HS-27A (cell line): ENCODE data around the gene IFT43.

Source experiments
- DNase-seq: peaks from one replicate; pipeline ENCODE4 v3.0.0-alpha.2; 2012; ENCODE audit warnings: low read depth, missing footprints

Gene IFT43

DNA sequence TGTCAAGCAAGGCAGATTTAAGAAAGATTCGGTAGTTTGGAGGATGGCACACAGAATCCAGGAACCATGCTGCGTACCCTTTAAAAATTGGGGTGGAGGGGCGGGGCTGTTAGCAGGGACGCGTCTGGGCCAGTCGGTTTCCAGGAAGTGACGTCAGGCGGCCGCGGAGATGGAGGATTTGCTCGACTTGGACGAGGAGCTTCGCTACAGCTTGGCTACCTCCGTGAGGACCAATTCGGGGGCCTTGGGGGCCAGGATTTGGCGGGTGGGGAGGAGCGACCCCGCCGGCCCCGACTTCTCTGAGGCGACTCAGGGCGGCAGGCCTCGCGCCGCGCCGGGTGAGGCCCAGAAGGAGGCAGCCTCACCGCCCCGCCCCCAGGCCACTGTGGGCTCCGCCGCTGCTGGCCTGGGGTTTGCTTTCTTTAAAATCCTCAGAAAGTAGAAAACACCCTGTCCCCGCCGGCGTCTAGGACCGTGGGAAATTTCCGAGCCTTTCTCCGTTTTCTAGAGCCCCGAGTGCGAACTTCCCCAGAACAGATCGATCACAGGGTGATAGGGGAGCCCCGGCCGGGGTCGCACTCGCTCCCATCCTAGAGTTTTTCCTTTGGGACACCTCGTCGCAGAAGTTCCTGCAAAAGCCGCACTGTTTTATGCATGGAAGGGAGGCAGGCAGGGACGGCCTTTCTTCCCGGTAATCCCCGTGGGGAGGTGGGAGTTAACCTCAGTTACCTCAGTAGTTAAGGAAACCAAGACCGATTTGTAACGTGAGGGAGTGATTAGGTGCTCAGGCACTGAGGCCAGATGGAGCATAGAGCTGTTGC lies at the start of gene IFT43:
Gene IFT43, plus strand, starts transcription at position 146 of the 821 bp plus-strand sequence. Its CDS starts 24 bp downstream, at position 170.
- peak; percentile 55 for DNase-seq

DNA sequence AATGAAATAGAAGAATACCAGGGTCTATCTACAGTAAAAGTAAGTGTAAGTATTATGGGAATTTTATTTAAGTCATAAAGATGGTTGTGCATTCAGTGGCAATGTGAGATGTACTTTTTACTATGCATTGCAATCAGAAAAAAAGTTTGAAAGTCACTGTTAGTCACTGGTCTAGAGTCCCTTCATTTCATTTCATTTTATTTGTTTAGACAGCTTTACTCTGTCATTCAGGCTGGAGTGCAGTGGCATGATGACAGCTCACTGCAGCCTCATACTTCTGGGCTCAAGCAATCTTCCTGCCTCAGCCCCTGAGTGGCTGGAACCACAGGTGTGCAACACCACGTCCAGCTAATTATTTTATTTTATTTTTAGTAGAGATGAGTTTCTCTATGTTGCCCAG lies 46.4 kb upstream of the IFT43 start:
- no peak for DNase-seq

DNA sequence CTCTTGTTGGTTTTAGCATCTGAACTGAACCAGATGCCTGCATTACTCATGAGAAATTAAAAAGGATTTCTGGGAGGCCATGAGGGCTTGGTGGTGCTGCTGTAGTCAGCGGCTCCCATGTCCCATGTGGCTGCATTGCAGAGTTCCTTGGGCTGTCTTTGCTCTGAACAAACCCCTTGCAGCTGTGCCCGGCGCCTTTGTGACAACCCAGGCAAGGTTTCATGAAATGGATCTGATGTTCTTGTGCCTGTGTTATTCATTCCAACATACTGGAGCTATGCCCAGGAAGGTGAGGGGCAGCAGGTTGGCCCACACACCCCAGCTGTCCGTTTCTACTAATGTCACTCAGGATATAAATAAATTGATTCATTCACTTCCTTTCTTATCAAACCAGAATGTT lies 44.5 kb upstream of the IFT43 start:
- no peak for DNase-seq

DNA sequence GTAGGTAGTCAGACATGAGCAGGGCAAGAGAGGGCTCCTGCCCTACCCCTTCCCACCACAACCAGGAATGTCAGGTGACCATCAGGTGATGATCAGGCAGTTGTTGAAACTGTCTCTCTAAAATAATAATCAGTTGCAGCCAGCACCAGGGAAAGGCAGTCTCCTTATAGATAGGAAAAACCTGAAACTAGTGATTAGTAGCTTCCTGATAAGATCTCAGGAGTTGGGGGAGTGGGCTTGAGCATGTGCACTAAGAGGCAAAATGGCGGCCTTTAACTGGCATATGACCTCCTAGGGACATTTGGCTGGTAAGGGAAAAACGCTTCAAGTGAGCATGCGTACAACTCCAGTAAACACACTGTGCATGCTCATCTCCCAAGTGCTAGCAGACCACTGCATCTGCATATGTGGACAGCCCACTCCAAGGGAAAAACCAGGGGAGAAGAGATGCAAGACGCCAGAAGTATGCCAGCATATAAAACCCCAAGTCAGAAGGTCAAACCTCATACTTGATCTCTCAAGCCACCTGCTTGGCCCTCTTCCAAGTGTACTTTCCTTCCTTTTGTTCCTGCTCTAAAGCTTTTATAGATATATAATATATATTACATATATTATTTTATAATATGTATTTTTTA lies 40.8 kb upstream of the IFT43 start:
- no peak for DNase-seq

DNA sequence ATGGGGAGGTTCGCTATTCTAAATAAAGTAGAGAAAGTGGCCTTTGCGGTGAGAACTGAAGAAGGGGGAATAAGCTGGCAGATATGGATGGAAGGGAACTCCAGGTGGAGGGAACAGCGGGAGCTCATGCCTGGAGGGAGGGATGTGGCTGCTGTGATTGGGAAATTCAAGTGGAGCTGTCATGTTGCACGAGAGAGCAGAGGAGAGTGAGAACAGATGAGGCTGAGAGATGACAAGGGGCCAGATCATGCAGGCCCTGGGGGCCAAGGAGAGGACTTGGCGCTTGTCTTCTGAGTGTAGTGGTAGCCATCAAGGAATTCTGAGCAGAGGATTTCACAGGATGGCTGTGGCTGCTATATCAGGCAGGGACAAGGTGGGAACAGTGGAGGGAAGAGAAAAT lies 38.8 kb upstream of the IFT43 start:
- DNase-seq, result no peak

DNA sequence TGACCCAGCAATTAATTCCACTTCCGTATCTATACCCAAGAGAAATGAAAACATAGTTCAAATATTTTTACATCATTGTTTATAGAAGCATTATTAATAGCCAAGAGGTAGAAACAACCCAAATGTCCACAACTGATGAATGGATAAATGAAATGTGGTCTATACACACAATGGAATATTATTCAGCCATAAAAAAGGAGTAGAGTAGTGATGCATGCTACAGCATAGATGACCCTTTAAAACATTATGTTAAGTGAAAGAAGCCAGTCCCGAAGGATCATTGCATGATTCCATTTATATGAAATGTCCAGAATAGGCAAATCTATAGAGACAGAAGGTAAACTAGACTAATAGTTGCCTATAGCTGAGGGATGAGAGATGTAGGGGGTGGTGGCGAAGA lies 33.1 kb upstream of the IFT43 start:
- no peak for DNase-seq

DNA sequence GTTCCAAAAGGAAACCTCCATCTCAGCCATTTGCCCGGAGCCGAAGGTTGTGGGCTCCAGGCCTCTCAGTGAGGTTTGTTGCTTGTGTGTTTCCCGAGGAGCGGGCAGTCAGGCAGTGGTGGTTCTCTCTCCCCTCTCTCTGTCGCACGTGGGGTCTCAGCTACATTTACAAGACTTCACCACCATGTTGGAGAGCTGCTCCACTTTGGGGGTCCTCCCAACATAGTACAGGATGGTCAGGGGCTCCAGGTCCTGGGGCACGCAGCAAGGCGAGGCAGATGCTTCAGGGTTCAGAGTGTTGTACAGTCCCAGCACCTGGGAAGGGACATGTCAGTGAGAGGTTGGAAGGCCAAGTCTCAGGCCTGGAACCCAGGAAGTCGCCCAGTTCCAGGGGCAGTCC lies 26.5 kb upstream of the IFT43 start:
- no peak for DNase-seq

DNA sequence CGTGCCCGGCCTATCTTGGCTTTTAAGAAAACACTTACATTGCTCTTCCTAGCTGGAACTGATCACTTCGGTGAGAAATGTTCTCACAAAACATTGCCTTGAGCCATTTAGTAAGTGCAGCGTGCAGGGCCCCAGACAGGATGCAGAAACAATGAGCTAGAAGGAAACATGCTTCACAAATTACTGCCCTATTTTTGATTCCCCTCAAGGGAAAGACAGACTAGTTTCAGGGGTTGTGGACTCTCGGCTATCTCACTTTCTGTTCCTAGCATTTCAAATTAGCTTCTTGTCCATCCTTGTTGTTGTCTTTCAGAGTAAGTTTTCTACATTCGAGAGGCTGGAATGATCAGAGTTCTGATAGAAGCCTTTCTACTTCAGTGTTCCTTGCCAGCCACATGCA lies 25.3 kb upstream of the IFT43 start:
- DNase-seq, result no peak

DNA sequence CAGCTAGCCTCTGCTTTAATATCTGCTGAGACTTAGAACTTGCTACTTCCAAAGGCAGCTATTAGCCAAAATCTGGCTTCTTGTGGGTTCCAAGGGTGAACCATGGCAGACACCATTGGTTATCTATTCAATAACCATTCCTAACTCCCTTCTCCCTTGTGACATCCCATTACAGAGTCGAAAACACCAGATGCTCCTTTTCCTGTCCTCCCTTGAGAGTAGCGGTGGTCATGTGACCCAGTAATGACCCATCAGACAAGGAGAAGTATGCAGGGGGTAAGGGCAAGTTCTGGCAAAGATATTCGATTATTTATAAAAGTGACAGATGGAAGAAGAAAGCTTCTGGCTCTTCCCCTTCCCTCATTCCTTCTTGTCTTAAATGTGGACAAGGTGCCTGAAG lies 23.9 kb upstream of the IFT43 start:
- no peak for DNase-seq

DNA sequence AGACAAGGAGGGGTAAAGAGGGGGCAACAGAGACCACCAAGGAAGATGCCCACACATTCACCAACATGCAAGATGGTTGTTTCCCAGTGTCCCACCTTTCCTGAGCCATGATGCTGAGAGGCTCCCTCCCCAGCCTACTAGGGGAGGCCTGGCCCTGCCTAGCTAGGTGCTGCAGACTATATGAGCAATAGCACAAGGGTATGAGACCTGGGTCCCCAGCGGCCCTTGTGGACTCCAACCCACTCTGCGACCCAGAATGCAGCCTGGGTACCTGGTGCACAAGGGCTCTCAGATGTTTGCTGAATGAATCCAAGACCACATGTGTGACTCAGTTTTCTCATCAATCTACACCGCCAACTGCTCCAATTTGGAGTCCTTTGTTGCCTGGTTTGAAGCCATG lies 17.7 kb upstream of the IFT43 start:
- DNase-seq, result no peak

DNA sequence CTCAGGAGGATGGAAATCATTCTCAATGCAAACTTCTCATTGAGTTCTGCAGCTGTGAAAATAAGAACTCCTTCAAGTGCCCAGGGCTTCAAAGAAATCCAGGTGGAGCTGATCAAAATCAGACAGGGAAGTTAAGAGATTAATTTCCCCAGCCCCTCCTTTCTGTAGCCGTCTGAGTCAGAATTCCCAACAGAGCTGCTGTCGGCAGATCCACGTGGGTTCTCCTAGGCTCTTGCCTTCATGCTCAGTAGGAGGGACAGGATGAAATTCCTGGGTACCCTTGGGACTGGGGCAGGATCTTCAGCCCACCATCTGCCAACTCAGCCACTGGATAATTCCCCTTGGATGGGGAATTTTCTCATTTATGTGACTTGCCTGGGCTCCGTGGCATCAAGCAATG lies 17.1 kb upstream of the IFT43 start:
- DNase-seq, result no peak

DNA sequence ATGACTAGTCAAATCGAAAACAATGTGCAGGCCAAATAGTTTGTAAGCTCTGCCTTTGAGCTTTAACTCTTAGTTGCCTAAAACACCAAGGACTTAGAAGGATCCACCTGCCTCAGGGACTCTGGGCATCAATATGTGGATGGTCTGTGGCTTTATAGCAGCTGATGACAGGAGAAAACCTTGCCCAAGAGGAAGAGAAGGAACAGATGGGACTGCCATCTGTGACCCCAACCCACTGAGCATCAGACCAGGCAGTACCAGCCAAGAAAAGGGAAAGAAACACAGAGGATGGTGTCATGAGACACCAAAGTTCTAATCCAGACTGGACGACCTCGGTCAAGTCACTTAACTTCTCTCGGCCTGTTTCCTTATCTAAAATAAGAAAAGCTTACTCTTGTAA lies 16.4 kb upstream of the IFT43 start:
- no peak for DNase-seq

DNA sequence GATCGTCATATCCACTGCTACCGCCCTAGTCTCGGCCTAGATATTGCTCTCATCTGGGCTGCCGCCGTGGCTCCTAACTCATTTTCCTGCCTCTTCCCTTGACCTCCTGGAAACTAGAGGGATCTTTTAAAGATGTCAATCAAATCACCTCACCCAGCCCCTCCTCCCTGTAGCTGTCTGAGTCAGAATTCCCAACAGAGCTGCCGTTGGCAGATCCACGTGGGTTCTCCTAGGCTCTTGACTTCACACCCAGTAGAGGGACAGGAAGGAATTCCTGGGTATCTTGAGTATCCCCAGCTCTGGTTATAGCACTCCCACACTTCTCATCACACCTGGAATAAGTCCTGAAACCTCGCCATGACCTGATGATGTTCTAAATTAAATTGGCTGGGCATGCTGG lies 15.7 kb upstream of the IFT43 start:
- DNase-seq, result no peak

DNA sequence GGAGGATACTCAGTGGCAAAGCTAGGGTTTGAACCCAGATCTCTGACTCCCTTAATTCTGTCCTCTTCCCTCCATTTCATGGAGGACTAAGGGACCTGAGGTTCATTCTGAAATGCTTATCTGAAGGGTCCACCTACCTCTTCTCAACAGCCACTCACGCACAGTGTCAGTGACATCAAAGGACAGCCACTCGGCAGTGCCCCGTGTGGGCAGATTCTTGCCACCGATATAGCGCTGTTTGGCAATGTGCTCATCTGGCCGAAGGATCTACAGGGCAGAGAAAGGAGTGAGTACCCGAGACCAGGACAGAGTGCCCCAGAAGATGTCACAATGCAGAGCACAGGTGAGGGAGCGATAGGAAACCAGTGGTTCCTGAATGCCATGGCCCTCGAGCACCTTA lies 14.6 kb upstream of the IFT43 start:
- no peak for DNase-seq

DNA sequence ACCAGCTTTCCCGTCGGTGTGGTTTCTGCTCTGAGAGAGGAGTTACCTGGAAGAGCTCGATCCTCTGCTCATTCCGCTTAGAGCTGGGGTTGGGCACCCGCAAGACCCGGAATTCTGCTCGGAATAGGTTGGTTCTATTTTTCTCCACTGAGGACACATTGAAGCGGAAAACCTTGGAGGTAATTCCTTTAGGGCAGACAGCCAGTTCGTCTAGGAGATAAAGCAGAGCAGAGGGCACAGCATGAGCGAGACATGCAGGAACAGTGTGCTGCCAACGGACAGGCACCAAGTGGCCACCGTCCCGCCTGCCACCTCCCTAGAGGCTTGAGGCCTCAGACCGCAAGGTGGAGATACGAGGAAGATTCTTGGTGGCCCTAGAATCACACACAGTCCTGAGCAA lies 14.1 kb upstream of the IFT43 start:
- no peak for DNase-seq

DNA sequence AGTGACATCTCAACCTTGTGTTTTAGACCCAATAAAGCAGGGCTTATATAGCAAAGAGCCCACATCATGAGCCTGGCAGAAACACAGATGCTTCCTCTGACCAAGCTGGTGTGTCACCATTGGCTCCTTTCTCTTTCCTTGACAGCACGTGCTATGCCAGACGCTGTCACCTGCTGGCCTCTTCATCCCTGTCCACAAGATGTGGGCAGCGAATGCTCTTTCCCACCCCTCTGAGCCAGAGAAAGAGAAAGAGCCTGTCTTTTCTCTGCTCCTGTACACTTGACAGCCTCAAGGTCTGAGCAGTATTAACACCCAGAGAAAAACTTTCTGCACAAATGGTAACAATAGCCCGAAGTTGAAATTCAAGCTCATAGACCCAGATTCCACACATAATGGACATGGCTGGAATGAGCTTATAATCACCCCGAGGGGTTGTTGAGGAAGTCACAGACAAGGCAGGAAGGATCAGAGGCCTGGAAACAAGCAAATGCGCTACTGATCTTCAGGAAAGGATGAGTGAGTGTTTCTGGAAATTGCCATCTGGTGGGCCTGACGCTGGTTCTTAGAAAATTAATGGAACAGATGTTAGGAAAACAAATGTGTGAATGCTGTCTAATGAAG lies 12.7 kb upstream of the IFT43 start:
- no peak for DNase-seq

DNA sequence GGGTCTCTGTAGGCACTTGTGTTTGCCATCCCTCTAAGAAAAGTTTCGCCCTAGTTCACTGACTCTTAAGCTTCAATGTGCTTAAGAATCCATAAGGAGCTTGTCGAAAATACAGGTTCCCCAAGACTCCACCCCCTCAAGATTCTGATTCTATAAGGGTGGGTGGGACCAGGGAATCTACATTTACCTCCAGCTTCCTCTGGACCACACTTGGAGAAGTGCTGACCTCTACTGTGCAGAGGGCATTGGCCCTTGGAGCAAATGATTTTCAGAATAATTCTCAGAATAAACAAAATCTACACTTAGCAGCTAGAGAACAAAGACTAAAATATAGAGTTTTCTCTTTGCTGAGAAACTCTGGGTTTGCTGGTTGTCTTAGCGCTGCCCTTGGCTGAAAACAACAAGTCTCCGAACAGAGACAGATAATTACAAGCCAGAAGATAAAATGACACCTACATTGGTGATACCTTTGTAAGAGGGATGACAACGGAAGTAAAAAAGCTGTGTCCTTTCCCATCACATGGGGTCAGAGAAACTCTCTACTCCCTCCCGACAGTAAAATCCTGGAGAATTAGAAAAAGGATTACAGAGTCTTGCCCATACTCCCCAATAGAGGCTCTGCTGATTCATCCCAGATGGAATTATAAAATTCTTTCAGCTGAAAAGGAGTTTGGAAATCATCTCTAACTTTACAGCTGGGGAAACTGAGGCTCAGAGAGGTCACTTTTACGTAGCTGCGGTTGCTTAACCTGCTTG lies 8.6 kb upstream of the IFT43 start:
- no peak for DNase-seq

DNA sequence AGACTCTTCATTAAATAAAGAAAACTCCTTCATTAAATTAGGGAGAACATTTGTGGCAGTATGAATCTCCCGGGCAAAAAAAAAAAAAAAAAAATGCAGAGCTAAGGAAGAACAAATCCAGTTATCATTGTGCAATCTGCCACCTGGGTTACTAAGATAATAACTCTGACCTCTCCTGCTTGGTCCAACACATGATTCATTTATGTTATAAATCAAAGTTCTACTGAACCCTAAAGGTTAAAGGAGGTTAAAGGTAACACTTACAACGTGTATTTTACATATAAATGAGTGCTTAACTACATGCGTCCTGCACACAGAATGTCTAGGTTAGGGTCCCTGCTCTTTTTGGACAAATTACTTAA lies 8.0 kb upstream of the IFT43 start:
- DNase-seq, result no peak

DNA sequence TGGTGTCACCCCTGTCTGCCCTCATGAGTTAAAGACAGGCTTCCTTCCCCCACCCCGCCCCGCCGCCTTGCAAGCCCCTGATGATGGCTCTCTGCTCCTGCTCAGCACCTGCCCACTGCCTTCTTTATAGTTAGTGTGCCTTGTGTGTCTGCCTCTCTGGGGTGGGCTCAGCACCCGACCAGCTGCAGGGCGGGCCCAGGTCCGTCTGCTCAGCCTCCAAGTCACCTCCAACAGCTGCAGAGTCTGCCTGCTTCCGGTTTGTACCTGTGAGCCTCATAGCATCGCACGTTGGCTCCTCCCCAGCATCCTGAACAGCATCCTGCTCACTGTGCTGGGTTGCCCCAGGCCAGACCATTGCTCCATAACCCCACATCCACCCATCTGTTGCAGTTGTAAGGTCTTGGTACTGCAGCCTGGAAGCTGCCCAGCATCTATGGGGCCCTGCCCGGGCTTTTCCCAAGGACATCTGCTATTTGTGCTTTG lies 7.3 kb upstream of the IFT43 start:
- no peak for DNase-seq

DNA sequence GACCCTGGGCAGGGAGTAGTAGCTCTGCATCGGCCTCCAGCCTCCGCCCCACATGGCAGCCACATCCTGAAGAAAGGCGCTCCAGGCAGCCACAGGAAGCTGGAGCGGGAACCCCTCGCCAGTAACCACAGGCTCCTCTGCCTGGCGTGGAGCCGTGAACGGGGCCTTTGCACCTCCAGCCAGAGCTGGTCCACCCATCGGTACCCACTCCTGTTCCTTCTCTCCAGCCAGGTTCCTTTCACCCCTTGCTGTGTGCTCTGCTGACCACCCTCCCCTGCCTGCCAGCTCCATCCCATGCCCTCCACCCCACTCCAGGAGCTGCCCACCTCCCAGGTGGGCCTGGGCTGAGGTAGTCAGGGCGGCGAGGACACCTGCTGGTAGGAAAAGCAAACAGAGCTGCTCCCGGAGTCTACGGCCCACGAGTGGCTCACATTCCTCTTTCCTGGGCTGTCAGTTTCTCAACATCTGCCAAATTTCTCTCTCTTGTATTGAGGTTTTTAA lies 6.4 kb upstream of the IFT43 start:
- DNase-seq, result no peak

DNA sequence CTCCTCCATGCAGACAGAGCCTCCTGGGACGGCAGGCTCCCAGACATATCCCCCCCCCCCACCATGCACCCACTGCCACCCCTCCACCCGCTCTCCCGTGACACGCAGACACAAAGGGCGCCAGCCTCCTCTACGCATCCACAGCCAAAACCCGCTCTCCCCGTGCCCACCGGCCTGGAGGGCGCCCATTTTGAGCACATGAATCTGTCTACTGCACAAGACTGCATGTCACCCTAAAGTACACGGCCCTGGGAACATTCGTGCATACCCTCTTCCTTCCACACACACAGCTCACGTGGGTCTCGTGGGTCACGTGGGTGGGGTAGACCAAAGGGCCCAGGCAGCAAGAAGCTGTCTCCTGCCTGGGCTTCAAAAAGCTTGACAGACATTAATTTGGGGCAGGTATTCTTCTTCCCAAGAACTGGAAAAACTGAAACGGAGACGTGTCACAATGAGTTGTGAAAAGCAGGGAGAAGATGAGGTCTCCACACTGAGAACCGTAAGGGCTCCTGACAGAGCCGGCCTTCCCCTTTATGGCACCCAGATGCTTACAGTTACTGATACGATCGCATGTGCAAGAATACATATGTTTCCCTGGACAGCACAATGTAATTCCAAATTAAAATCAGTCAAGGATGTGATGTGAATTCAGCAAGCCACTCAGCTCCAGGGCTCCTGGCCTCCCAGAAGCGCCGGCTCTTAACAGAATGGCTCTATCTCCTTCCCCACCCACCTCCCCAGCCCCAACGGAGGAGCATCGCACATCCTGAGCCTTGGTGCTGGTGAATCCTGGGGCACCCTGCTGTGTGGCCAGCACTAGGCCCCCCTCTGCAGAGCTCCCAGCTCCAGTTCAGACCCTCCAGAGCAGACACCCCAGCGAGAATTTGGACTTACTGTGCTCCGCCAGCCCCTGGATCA lies 5.7 kb upstream of the IFT43 start:
- DNase-seq, result no peak
